Measurements from ENCODE around the gene MGAT3. TPM values are rescaled to one million over a fixed set of nuclear protein-coding genes. Genes with fewer than 3 reads are reported as not detected.

Gene MGAT3
- total RNA-seq, 2 donors from 2014 or later = 0.25 to 0.96 TPM

DNA sequence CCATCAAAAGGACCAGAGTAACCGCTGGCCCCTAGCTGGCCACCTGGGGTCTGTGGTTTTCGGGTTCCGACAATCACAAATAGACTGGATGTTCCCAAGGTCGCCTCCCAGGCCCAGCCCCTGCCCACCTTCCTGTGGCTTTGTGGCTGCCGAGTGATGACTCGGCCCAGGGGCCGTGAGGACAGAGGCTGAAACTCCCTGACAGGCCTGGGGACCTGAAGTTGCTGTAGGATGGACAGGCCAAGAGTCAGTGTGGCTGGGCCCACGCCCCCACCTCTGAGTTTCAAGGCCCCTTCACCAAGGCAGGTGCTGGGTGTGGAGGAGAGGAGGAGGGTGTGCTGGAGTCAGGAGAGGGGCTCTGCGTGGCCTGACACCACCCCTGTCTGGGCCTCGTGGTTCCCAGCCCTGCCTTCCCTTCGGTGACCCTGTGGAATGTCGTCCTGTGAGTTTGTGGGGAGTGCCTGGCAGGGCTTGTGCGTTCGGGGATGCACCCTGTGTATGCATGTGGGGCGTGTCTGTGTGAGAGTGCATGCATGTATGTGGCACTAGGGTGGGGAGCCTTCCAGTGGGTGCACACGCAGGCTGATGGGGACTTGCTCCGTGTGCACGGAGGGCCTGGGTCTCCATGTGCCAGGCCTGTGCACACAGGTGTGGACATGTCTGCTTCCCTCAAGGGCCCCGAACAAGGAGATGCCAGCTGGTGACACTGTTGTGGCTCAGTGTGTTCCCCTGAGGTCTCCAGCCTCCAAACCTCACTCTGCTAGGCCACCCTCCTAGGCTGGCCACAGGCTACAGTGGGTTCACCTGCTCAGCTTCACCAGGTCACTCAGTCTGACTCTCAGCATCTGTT, 8.4 kb upstream of the MGAT3 start:
- Mint-ChIP-seq H3K27me3 (peaks cover 35% of the 10 kb centered on the region), H3K4me1 (peaks cover 14% of the 10 kb centered on the region), H3K36me3 (ENCODE audit: low read depth) (peaks cover 8% of the 10 kb centered on the region), H3K27ac (no peak overlapping the region), H3K4me3 (no peak overlapping the region)
- no peak for DNase-seq
- ATAC-seq = no peak
- H3K9me3 ChIP-seq (ENCODE audit: control insufficient read depth, low read length, poor library complexity, severe bottlenecking) = no peaks in the 10 kb centered on the region

DNA sequence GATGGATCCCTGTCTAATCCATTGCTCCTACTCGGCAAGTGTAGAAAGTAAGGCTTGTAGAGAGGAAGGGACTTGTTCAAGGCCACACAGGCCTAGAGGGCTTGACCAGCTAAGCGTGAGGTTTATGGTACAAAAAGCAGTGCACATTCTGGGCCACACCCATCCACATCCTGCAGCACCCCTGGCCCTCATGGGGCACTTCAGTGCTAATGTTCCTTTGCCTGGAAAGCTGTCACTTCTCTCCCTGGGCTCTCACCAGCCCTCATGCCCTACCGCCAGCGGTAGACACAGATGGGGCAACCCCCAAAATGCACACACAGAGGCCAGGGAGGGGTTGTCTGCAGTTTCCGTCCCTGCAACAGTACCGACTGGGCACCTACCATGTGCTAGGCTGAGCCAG, 7.1 kb upstream of the MGAT3 start:
- ATAC-seq = no peak
- Mint-ChIP-seq H3K4me3 (no peak overlapping the region), H3K36me3 (ENCODE audit: low read depth) (peaks cover 7% of the 10 kb centered on the region), H3K27me3 (peaks cover 31% of the 10 kb centered on the region), H3K27ac (peak overlapping the region; percentile 9), H3K4me1 (peaks cover 14% of the 10 kb centered on the region)
- H3K9me3 ChIP-seq (ENCODE audit: control insufficient read depth, low read length, poor library complexity, severe bottlenecking) = no peaks in the 10 kb centered on the region
- no peak for DNase-seq

DNA sequence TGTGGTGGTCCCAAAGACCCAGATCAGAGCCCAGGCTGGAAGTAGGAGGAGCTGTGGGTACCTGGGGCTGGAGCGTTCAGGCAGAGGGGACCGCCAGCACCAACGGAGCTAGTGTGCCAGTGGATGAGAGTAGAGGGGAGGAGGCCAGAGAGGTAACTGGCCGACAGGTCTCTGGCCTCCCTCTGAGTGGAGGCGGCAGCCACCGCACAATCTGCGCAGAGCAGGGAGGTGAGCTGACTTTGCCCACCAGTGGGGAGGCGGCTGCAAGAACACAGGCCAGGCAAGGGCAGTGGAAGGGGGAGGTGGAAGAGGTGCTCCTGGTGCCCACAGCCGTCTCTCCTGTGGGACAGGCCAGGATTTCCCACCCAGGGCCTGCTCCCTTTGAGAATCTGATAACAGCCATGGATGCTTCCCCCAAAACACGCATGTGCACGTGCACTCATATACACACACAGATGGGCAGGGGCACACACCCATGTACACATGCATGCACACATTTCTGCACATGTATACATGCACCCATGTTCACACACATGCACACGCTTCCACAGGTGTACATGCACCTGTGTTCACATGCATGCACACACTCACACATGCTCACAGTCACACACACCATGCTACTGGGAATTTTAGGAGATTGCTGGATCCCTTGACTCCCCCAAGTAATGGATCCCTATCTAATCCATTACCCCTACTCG, 6.4 kb upstream of the MGAT3 start:
- no peak for ATAC-seq
- H3K4me3 Mint-ChIP-seq = no peak overlapping the region
- H3K36me3 Mint-ChIP-seq (ENCODE audit: low read depth) = peaks cover 7% of the 10 kb centered on the region
- no peak overlapping the region for H3K27ac Mint-ChIP-seq
- DNase-seq = no peak
- no peaks in the 10 kb centered on the region for H3K9me3 ChIP-seq (ENCODE audit: control insufficient read depth, low read length, poor library complexity, severe bottlenecking)
- H3K27me3 Mint-ChIP-seq = peaks cover 36% of the 10 kb centered on the region
- H3K4me1 Mint-ChIP-seq = peaks cover 14% of the 10 kb centered on the region

DNA sequence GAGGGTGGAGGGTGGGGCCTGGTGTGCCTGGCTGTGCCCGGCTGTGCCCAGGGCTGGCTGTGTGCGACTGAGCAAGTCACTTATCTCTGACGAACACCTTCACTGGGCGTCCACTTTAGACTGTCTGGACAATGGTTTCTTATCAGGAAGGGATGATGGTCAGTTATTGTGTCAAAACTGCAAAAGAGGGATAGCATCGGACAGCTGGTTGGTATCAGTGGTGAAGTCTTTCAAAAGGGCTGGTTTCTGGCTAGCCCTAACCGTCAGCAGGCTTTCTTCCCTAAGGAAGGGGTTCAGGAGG, 4.1 kb upstream of the MGAT3 start:
- Mint-ChIP-seq H3K27ac (no peak overlapping the region), H3K36me3 (ENCODE audit: low read depth) (peaks cover 7% of the 10 kb centered on the region), H3K4me1 (peaks cover 15% of the 10 kb centered on the region), H3K4me3 (no peak overlapping the region), H3K27me3 (peaks cover 43% of the 10 kb centered on the region)
- no peak for DNase-seq
- H3K9me3 ChIP-seq (ENCODE audit: control insufficient read depth, low read length, poor library complexity, severe bottlenecking) = no peaks in the 10 kb centered on the region
- no peak for ATAC-seq

DNA sequence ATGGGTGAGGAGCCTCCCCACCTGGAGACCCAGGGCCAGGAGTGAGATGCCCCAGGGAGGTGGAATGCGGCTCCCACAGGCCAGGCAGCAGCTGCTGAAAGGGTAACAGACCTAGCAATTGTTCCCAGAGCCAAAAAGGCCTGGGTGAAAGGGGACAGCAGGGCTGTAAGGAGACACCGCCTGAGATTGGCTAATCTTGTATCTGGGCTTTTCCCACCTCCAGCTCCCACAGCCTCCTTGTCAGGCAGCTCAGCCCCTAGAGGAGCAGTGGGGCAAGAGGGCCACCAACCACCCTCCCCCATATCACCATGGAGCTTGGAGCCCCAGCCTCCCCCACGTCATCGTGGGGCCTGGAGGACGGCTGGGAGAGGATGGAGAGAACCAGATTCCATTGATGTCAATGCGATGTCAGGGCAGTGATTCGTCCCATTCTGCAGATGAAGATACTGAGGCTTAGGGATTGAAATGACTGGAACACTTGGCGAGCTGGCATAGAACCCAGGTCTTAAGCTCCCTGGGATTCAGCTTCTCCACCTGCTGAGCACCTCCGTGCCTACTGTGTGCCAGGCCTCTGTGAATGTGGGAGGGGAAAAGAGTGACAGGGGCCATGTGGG, 2.9 kb upstream of the MGAT3 start:
- Mint-ChIP-seq H3K27ac (no peak overlapping the region), H3K36me3 (ENCODE audit: low read depth) (peaks cover 10% of the 10 kb centered on the region), H3K27me3 (peaks cover 52% of the 10 kb centered on the region), H3K4me1 (peaks cover 23% of the 10 kb centered on the region), H3K4me3 (no peak overlapping the region)
- no peaks in the 10 kb centered on the region for H3K9me3 ChIP-seq (ENCODE audit: control insufficient read depth, low read length, poor library complexity, severe bottlenecking)
- no peak for DNase-seq
- no peak for ATAC-seq

DNA sequence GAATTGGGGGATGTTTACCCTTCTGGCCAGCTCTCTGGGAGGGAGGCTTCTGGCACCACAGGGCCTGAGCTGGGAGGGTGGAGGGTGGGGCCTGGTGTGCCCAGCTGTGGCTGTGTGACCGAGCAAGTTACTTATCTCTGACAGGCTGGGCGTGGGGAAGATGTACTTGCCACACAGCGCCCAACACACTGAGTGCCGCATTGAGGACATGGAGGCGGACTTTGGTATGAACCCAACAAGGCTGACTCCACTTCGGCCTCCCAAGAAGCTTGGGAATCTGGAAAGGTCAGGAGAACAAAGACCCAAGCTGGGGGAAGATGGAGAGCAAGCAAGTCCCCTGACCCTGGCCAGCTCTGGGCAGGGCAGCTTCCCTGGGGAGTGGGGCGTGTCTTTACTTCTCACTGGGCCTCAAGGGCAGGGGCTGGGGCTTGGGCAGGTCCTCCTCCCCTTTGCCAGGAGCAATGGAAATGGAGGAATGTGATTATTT, 2.4 kb upstream of the MGAT3 start:
- Mint-ChIP-seq H3K27me3 (peaks cover 53% of the 10 kb centered on the region), H3K4me1 (peaks cover 23% of the 10 kb centered on the region), H3K4me3 (no peak overlapping the region), H3K27ac (no peak overlapping the region), H3K36me3 (ENCODE audit: low read depth) (peaks cover 10% of the 10 kb centered on the region)
- H3K9me3 ChIP-seq (ENCODE audit: control insufficient read depth, low read length, poor library complexity, severe bottlenecking) = no peaks in the 10 kb centered on the region
- DNase-seq (no peak), ATAC-seq (no peak)

DNA sequence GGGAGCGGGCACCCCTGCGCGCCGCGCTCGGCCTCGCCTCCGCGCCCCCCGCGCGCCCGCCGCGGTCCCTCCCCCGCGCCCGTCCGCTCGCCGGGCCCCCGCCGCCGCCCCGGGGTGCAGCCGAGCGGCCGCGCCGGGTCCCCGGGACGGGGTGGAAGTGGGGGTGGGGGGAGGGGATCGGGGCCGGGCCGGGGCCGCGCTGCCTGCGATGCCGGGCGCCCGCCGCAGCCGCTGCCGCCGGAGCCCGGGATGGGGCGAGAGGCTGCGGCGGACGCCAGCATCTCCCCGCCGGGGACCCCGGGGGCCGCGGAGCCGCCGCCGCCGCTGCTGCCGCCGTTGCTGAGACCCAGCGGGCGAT, 365 bp downstream of the MGAT3 start:
- Mint-ChIP-seq H3K4me1 (peaks cover 19% of the 10 kb centered on the region), H3K36me3 (ENCODE audit: low read depth) (peaks cover 7% of the 10 kb centered on the region), H3K4me3 (no peak overlapping the region), H3K27ac (no peak overlapping the region), H3K27me3 (peaks cover 62% of the 10 kb centered on the region)
- H3K9me3 ChIP-seq (ENCODE audit: control insufficient read depth, low read length, poor library complexity, severe bottlenecking) = no peaks in the 10 kb centered on the region
- ATAC-seq = no peak
- no peak for DNase-seq

DNA sequence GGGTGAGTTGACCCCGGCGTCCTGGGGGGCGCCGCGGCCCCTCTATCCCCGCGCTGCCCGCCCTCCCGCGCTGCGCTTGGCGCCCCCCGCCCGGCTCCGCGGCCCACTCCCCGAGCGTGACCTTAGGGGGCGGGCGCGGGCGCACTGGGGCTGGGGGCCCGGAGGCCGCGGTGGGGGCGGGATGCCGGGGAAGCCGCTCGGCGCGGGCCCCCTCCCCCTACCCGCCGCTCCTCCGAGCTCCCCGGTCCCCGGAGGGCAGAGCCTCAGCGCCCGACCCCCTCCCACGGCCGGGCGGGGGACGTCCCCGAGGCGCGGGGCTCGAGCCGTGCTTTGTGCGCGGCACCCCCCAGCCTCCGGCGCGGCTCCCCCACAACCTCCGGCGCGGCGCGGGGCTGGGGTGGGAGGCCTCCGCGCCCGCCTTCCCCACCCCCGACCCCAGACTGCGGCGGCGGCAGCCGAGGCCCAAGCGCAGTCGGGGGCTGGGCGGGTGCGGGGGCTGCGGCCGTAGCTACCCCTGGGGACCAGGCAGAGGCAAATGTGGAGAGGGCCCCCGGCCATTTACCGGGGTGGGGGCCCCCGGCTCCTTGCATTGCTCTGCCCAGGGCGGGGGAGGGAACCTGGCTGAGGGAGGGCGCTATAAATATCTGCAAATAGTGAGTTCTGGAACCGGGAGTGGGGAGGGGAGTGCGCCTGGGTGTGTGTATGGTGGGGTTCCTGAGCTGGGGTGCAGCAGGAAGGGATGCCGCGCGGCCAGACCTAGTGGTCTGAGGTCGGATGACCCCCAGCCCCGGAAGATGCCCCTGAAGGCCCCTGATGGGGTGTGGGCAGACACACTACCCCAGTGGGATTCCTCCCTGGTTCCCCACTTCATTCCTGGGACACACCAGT, 988 bp downstream of the MGAT3 start:
- peaks cover 16% of the 10 kb centered on the region for H3K4me1 Mint-ChIP-seq
- DNase-seq = no peak
- no peaks in the 10 kb centered on the region for H3K9me3 ChIP-seq (ENCODE audit: control insufficient read depth, low read length, poor library complexity, severe bottlenecking)
- H3K27ac Mint-ChIP-seq = no peak overlapping the region
- H3K27me3 Mint-ChIP-seq = peaks cover 60% of the 10 kb centered on the region
- ATAC-seq = peak; percentile 32
- peak overlapping the region; percentile 75 for H3K4me3 Mint-ChIP-seq
- peaks cover 7% of the 10 kb centered on the region for H3K36me3 Mint-ChIP-seq (ENCODE audit: low read depth)

DNA sequence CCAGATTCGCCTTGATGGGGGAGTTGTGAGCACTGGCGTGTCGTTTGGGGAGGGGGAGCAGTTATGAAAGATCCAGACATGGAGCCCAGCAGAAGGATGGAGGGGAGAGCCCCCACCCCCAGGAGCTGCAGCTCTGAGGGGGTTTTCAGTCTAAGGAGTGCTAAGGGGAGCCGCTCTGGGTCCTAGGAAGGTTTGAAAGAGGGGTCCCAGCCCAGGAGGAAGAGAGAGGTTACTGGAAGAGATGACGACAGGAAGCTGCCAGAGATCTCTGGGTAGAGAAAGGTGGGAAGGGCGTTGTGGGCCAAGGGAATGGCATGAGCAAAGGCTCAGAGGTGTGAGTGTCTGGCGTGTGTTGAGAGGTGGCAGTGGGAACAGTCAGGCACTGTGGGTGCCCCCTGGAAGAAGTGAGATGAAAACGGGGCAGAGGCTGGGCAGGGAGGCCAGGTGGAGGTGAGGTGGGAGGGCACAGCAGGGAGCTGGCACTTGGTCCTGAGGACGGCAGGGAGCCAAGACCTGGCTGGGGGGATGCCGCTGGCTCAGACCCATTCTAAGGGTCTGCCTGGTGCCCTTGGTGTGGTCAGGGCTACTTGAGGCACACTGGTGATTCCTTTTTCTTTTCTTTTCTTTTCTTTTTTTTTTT, 1.8 kb downstream of the MGAT3 start:
- H3K4me1 Mint-ChIP-seq = peaks cover 16% of the 10 kb centered on the region
- peaks cover 7% of the 10 kb centered on the region for H3K36me3 Mint-ChIP-seq (ENCODE audit: low read depth)
- peak overlapping the region; percentile 75 for H3K4me3 Mint-ChIP-seq
- H3K27me3 Mint-ChIP-seq = peaks cover 60% of the 10 kb centered on the region
- DNase-seq (no peak), ATAC-seq (no peak)
- no peaks in the 10 kb centered on the region for H3K9me3 ChIP-seq (ENCODE audit: control insufficient read depth, low read length, poor library complexity, severe bottlenecking)
- H3K27ac Mint-ChIP-seq = peak overlapping the region; percentile 14

DNA sequence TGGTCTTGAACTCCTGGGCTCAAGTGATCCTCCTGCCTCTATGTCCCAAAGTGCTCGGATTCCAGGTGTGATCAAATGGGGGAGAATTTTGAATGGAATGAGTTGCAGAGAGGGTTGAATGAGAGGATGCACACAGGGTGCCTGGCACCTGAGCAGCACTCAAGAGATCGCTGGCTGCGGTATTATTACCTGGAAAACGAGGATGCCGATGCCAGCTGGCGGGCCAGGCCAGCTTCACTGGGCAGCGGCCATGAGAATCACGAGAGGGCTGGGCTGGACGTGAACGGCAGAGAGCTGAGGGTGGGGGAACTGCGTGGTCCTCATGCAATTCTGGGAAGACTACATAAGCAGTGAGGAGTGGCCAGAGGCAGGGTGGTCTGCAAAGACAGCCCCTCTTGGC, 2.9 kb downstream of the MGAT3 start:
- no peak overlapping the region for H3K27ac Mint-ChIP-seq

DNA sequence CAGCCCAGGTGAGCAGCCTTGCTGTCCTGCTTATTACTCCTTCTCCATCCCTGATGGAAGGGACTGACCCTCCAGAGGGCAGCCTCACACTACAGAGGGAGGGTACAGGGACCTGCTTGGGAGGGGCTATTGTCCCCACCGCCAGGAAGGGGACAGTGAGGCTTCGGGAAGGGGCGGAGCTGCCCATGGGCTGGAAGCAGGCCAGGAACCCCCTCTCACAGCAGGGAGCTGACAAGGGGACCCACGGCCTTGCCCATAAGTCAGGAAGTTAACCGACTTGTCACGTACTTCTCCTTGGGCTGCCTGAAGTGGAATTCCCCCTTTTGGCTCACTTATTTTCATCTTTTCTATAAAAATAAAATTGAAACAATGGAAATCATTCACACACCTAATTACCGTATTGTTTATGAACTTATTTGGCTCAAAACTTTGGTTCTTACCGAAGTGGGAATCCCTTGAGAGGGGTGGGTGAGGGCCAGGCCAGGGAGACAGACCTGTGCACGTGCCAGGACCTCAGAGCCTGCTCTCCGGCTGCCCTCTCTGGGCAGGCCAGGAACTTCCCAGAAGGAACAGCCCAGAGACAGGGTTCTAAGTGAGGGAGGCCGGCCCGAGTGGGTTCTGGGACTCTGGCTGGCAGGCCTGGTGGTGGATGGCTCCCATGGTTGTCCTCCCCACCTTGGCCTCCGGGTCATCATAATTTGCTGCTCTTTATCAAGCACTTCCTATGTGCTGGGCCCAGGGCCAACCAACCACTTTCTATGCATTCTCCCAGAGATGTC, 5.8 kb downstream of the MGAT3 start:
- peaks cover 3% of the 10 kb centered on the region for H3K36me3 Mint-ChIP-seq (ENCODE audit: low read depth)
- no peaks in the 10 kb centered on the region for H3K9me3 ChIP-seq (ENCODE audit: control insufficient read depth, low read length, poor library complexity, severe bottlenecking)
- no peak for DNase-seq
- H3K4me3 Mint-ChIP-seq = no peak overlapping the region
- peaks cover 9% of the 10 kb centered on the region for H3K4me1 Mint-ChIP-seq
- no peak overlapping the region for H3K27ac Mint-ChIP-seq
- H3K27me3 Mint-ChIP-seq = peaks cover 37% of the 10 kb centered on the region
- ATAC-seq = no peak

More for the DNA sequence above, 2.9 kb downstream of the MGAT3 start:
- Mint-ChIP-seq H3K27me3 (peaks cover 53% of the 10 kb centered on the region), H3K4me3 (no peak overlapping the region), H3K36me3 (ENCODE audit: low read depth) (peaks cover 7% of the 10 kb centered on the region), H3K4me1 (peaks cover 16% of the 10 kb centered on the region)
- no peaks in the 10 kb centered on the region for H3K9me3 ChIP-seq (ENCODE audit: control insufficient read depth, low read length, poor library complexity, severe bottlenecking)
- ATAC-seq = no peak
- no peak for DNase-seq

DNA sequence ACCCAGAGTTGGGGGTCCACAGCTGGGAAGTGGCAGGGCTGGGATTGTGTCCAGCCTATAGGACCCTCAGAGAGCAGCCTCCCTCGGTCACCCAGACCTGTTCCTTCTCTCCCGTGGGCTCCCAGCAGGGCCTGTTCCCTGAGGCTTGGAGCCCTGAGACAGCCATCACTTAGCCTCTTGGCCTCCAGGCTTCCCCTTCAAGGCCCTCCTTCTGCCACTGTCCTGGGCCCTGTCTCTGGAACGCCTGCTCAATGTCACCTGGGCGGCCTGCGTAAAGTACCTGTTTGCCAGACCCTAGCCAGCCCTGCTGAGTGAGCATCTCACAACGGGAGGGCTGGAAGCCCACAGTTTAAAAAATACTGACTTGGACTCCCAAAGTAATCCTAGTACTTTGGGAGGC, 6.5 kb downstream of the MGAT3 start:
- Mint-ChIP-seq H3K27ac (no peak overlapping the region), H3K4me1 (peaks cover 6% of the 10 kb centered on the region)
- no peak for DNase-seq

More for the DNA sequence above, 6.5 kb downstream of the MGAT3 start:
- H3K27me3 Mint-ChIP-seq = peaks cover 33% of the 10 kb centered on the region
- no peaks in the 10 kb centered on the region for H3K9me3 ChIP-seq (ENCODE audit: control insufficient read depth, low read length, poor library complexity, severe bottlenecking)
- no peak for ATAC-seq
- H3K36me3 Mint-ChIP-seq (ENCODE audit: low read depth) = peaks cover 3% of the 10 kb centered on the region
- H3K4me3 Mint-ChIP-seq = no peak overlapping the region
